ENCODE measurements around the gene PDZD4.

The PDZD4 gene
- long read RNA-seq, donor 1, partial matches to known transcripts: 0 of 1 reads
- long read RNA-seq, donor 1, other reads (novel, unspliced or antisense): 0 of 1 reads
- long read RNA-seq, donor 2, partial matches to known transcripts: 0 of 2 reads
- long read RNA-seq, donor 2, other reads (novel, unspliced or antisense): 0 of 2 reads
- long read RNA-seq, donor 3: 0 reads
- long read RNA-seq, donor 4, partial matches to known transcripts: 0 of 1 reads
- long read RNA-seq, donor 4, other reads (novel, unspliced or antisense): 0 of 1 reads
- long read RNA-seq, donor 5, partial matches to known transcripts: 0 of 1 reads
- long read RNA-seq, donor 5, other reads (novel, unspliced or antisense): 0 of 1 reads
- long read RNA-seq, donor 6, partial matches to known transcripts: 0 of 2 reads
- long read RNA-seq, donor 6, other reads (novel, unspliced or antisense): 0 of 2 reads
- long read RNA-seq, donor 7: 0 reads
- long read RNA-seq, donor 8: 0 reads

GRCh38 chrX:153829799-153830639, at the start of gene PDZD4:
Gene PDZD4 (minus strand): TSS chrX:153830544. CDS start chrX:153830298, 246 bp downstream.
- no peak for DNase-seq

- DNase-seq: no peak
Measured at GRCh38 chrX:153879741-153880439, 49.5 kb upstream of the PDZD4 start.

GRCh38 chrX:153878969-153879653, 48.8 kb upstream of the PDZD4 start:
- DNase-seq: peak; percentile 15

- DNase-seq: no peak
Measured at GRCh38 chrX:153878345-153878744, 48.0 kb upstream of the PDZD4 start.

GRCh38 chrX:153877571-153878261, 47.4 kb upstream of the PDZD4 start:
- DNase-seq: no peak

GRCh38 chrX:153876112-153876491, 45.8 kb upstream of the PDZD4 start:
- DNase-seq: no peak

- peak; percentile 69 for DNase-seq
Measured at GRCh38 chrX:153875391-153876111, 45.2 kb upstream of the PDZD4 start.

GRCh38 chrX:153874366-153875125, 44.2 kb upstream of the PDZD4 start:
- DNase-seq: no peak

- DNase-seq: no peak
Measured at GRCh38 chrX:153874085-153874365, 43.7 kb upstream of the PDZD4 start.

GRCh38 chrX:153873282-153874084, 43.1 kb upstream of the PDZD4 start:
- DNase-seq: no peak

GRCh38 chrX:153871946-153872878, 41.9 kb upstream of the PDZD4 start:
- DNase-seq: no peak

- no peak for DNase-seq
Measured at GRCh38 chrX:153871451-153871850, 41.1 kb upstream of the PDZD4 start.

GRCh38 chrX:153870791-153871360, 40.5 kb upstream of the PDZD4 start:
- DNase-seq: no peak

- no peak for DNase-seq
Measured at GRCh38 chrX:153870288-153870690, 39.9 kb upstream of the PDZD4 start.

- DNase-seq: no peak
Measured at GRCh38 chrX:153869473-153870287, 39.3 kb upstream of the PDZD4 start.

- DNase-seq: no peak
Measured at GRCh38 chrX:153868576-153869472, 38.5 kb upstream of the PDZD4 start.

All from right kidney (tissue), 9 donors.